NB4 (cell line): ENCODE data around the gene WDR76.

ENCODE experiments used
- MAX ChIP-seq: IDR thresholded peaks from 2 replicates; pipeline ENCODE4 v1.6.1; 2011; ENCODE audit warnings: low read depth, low read length
- MYC ChIP-seq: IDR thresholded peaks from 2 replicates; pipeline ENCODE4 v1.6.1; 2011; ENCODE audit warnings: low read depth, low read length
- POLR2A ChIP-seq: IDR thresholded peaks from 2 replicates; pipeline ENCODE4 v1.6.1; 2011; ENCODE audit warnings: mild to moderate bottlenecking; ENCODE audit not compliant: insufficient read length; ENCODE audit errors: extremely low read depth
- TF ChIP-seq, protein P1 (sequence below): IDR thresholded peaks from one replicate; pipeline ENCODE4 v1.5.1; 2012; ENCODE audit warnings: low read depth, low read length

DNA sequence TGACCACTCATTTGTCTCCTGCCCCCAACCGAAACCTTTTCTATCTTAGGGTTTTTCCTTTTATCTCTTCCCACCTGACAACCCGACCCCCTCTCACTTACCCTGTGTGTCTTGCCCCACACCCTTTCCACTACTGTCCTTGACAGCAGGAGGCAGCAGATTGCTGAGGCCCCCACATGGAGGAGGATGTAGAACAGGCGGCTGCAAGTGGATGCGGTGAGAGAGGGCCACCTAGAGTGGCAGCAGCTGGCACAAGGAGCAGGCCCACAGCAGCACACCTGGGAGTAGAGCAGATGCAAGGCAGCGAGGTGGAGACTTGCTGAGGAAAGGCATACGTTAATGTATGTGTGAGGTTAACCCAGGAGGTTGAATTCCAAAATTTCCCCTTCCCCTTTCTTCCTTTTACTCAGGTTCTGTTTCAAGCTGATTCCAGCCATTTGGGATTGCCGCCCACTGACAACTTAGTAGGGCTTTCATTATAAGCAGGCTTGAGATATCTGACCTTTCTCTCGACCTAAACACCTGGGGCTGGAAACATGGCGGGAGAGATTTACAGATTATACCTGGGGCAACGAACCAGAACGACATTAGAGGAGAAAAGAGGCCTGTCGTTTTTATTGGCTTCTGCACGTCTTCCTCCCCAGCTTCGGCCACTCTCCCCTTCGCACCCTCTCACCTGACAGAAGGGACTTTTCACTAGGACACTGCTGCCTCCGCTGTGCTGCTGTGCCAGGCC lies 27.4 kb upstream of the WDR76 start:
- TF ChIP-seq, protein P1, sequence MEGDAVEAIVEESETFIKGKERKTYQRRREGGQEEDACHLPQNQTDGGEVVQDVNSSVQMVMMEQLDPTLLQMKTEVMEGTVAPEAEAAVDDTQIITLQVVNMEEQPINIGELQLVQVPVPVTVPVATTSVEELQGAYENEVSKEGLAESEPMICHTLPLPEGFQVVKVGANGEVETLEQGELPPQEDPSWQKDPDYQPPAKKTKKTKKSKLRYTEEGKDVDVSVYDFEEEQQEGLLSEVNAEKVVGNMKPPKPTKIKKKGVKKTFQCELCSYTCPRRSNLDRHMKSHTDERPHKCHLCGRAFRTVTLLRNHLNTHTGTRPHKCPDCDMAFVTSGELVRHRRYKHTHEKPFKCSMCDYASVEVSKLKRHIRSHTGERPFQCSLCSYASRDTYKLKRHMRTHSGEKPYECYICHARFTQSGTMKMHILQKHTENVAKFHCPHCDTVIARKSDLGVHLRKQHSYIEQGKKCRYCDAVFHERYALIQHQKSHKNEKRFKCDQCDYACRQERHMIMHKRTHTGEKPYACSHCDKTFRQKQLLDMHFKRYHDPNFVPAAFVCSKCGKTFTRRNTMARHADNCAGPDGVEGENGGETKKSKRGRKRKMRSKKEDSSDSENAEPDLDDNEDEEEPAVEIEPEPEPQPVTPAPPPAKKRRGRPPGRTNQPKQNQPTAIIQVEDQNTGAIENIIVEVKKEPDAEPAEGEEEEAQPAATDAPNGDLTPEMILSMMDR: no peak
- no peak for TF ChIP-seq POLR2A
- no peak for TF ChIP-seq MYC
- TF ChIP-seq MAX: no peak
